GM13977 (cell line): Measurements from ENCODE around the gene EFCAB3.
"Not testable (repeated sequence)": the region's sequence is repeated elsewhere in the genome, so short reads cannot be mapped to it uniquely, and the experiment has no call there.

Experiments
- DNase-seq: peaks from one replicate; pipeline ENCODE4 v3.0.0; 2012; ENCODE audit warnings: low spot score
- in situ Hi-C: fragments of 300-500 bp; cut with MboI; formaldehyde crosslinking; loops from one replicate; pipeline ENCODE4 v1.12.0; 2022; ENCODE audit warnings: low sequenced_read_pairs, low pct_unique_long_range_greater_than_20kb, mixed read lengths, inconsistent platforms; ENCODE audit not compliant: unreplicated experiment
- TF ChIP-seq, protein P1 (sequence below): IDR thresholded peaks from 2 replicates; pipeline ENCODE4 v1.5.1; 2012; ENCODE audit warnings: mild to moderate bottlenecking, control low read depth; ENCODE audit not compliant: insufficient read depth; ENCODE audit errors: extremely low read depth, missing control alignments

The EFCAB3 gene

DNA sequence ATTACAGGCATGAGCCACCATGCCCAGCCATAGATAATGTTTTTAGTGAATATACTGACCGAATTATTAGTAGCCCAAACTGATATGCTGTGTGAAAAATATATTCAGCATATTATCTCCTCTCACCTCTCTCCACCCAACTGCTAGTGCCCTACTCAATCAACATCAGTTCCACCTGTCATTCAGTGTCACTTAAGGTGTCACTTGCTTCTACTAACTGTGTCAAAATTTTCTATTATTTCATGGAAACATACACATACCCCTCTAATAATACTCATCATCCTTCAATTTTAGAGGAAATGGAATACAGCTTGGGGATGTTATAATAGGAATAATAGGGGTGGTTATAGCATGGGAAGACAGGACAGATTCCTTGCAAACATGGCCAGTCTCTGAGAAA is 12.6 kb downstream of the EFCAB3 start:
- no peak for DNase-seq
- in situ Hi-C loops: no loop called here
- TF ChIP-seq, protein P1, sequence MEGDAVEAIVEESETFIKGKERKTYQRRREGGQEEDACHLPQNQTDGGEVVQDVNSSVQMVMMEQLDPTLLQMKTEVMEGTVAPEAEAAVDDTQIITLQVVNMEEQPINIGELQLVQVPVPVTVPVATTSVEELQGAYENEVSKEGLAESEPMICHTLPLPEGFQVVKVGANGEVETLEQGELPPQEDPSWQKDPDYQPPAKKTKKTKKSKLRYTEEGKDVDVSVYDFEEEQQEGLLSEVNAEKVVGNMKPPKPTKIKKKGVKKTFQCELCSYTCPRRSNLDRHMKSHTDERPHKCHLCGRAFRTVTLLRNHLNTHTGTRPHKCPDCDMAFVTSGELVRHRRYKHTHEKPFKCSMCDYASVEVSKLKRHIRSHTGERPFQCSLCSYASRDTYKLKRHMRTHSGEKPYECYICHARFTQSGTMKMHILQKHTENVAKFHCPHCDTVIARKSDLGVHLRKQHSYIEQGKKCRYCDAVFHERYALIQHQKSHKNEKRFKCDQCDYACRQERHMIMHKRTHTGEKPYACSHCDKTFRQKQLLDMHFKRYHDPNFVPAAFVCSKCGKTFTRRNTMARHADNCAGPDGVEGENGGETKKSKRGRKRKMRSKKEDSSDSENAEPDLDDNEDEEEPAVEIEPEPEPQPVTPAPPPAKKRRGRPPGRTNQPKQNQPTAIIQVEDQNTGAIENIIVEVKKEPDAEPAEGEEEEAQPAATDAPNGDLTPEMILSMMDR: no peak

DNA sequence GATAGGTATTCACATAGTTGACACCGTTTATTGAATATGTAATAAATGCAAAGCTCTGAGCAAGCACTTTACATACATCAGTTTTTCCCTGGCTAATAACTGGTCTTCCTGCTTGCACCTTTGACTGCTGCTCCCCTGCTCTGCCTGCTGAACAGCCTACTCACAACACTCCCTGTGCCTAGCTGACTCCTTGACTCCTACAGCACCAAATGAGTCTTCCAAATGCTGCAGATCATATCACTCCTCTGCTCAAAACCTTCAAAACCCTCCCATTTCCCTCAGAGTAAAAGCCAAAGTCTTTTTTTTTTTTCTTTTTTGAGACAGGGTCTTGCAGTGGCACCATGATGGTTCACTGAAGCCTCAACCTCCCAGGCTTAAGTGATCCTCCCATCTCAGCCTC is 18.5 kb downstream of the EFCAB3 start:
- in situ Hi-C loops: no loop called here
- TF ChIP-seq, protein P1: no peak
- no peak for DNase-seq

- in situ Hi-C loops: no loop called here
- TF ChIP-seq, protein P1: no peak
- DNase-seq: no peak
These were observed 25.1 kb downstream of the EFCAB3 start for GRCh38 chr17:62405451-62405850.

DNA sequence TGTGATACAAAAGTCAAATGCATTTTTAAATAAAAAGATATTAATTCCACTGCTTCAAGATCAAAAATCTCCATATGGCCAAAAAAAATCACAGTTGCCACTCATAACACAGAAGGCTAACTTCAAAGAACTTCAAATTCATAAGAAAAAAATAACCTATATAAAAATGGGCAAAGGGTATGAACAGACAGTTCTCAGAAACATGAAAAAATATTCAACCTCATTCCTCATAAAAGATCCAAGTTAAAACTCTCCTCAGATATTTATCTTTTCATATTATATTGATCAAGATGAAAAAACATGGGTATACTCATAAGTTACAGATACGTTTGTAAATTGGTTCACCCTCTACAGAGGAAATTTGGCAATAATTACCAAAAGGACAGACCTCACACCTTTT is 32.7 kb downstream of the EFCAB3 start:
- DNase-seq, in situ Hi-C loops: not testable (repeated sequence)

DNA sequence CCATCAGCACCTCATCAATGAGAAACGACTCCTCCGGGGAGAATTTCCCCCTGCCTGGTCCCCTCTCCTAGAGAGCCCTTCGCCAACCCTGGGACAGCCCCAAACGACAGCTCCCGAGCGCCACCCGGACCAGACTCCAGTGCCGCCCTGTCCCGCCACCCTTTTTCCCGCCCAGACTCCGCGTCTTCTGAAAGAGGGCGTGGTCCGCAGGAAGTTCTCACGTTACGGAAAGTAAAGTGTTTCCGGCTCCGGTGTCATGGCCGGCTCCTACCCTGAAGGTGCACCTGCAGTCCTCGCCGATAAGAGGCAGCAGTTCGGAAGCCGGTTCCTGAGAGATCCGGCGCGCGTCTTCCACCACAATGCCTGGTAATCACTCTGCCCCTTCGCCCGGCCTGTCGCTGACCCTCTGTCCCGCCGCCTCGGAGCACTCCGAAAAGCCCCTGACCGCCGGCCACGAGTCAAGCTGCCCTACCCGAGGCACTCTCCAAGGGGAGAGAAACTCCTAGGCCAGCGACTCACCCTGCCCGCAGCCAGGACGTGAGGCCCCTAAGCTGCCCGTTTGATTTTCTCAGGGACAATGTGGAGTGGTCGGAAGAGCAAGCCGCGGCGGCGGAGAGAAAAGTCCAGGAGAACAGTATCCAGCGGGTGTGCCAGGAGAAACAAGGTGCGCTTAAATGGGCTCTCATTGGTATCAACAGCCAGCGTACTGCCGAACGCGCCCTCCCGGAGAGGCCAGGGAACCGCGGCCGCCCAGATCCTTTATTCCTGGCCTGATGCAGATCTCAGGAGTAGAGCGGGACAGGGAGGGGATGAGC is 43.5 kb downstream of the EFCAB3 start, which contains the start of gene METTL2A:
TSS of gene METTL2A (plus strand) at position 251 of the 815 bp plus-strand sequence. CDS start at position 257, 6 bp downstream.
- TF ChIP-seq, protein P1: peak; percentile 44
- peak; percentile 73 for DNase-seq
- in situ Hi-C loops: not testable (repeated sequence)

DNA sequence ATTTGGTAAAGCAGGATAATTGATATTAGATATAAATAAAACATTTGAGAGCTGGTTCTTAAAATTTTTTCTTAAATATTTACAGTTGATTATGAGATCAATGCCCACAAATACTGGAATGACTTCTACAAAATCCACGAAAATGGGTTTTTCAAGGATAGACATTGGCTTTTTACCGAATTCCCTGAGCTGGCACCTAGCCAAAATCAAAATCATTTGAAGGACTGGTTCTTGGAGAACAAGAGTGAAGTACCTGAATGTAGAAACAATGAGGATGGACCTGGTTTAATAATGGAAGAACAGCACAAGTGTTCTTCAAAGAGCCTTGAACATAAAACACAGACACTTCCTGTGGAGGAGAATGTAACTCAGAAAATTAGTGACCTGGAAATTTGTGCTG is 45.9 kb downstream of the EFCAB3 start:
- DNase-seq, in situ Hi-C loops: not testable (repeated sequence)

- in situ Hi-C loops: not testable (repeated sequence)
These were observed 54.9 kb downstream of the EFCAB3 start for GRCh38 chr17:62435251-62435650.

DNA sequence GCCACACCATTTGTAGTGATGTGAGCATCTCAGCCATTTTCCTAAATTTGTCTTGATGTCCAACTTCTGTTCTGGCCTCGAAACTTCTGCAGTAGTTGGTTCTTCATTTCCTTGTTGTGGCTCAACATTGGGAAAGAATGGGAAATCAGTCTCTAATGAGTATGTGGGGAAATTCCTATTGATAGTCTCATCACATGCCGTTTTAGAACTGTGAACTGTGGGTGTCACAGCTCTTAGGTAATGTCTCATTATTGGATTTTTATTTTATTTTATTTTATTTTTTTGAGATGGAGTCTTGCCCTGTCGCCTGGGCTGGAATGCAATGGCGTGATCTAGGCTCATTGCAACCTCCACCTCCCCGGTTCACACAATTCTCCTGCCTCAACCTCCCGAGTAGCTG is 60.8 kb downstream of the EFCAB3 start:
- DNase-seq, in situ Hi-C loops: not testable (repeated sequence)

More at GRCh38 chr17:62435251-62435650, 54.9 kb downstream of the EFCAB3 start:
- DNase-seq: not testable (repeated sequence)

GRCh38 chr17:62444063-62444462 is 63.7 kb downstream of the EFCAB3 start:
- TF ChIP-seq, protein P1: no peak
- in situ Hi-C loops: no loop called here
- DNase-seq: no peak

GRCh38 chr17:62445791-62446190 is 65.4 kb downstream of the EFCAB3 start:
- DNase-seq, in situ Hi-C loops: not testable (repeated sequence)

DNA sequence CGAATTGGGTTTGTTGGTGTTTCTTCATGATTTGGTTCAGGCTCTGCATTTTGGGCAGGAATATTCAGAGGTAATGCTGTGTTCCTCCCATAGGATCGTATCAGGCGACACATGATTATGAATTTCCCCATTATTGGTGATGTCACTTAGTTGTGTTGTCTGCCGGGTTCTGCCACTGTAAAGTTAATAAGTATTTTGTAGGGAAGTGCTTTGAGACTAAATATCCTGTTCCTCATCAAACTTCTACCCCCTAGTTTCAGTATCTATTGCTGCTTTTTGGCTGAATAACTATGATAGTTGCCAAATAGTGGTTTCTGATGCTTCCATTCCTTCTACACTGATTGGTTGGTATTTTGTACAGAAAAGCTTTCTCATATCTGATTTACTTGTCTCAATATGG is 71.8 kb downstream of the EFCAB3 start:
- DNase-seq, in situ Hi-C loops: not testable (repeated sequence)

- DNase-seq, in situ Hi-C loops: not testable (repeated sequence)
These were observed 72.7 kb downstream of the EFCAB3 start for GRCh38 chr17:62453041-62453440.
